Activated T-helper 1 cell treated with anti-CD3 and anti-CD28 coated beads, Interleukin-12 subunit alpha, Interleukin-12 subunit beta, Interleukin-2, Interleukin-4 antibody, amounts not matched to agents 30 ng/mL and 10 ng/mL and 1 ng/mL, durations not matched to agents 14 hours and 24 hours and 36 hours (primary cell): Measurements from ENCODE around the gene BPHL. TPM values are rescaled to one million over a fixed set of nuclear protein-coding genes. Genes with fewer than 3 reads are reported as not detected.

Source experiments
- DNase-seq: peaks from one replicate; pipeline ENCODE4 v3.0.0; 2021; ENCODE audit warnings: low spot score
- H3K27ac Mint-ChIP-seq: one replicate; pipeline ENCODE4 v1.8.0; 2021; ENCODE audit warnings: mild to moderate bottlenecking, mixed read lengths
- H3K27me3 Mint-ChIP-seq: one replicate; pipeline ENCODE4 v1.8.0; 2022; ENCODE audit warnings: mild to moderate bottlenecking, moderate library complexity, mixed read lengths; ENCODE audit not compliant: insufficient read depth
- H3K36me3 Mint-ChIP-seq: one replicate; pipeline ENCODE4 v1.8.0; 2021; ENCODE audit warnings: low read depth, mixed read lengths
- H3K4me1 Mint-ChIP-seq: one replicate; pipeline ENCODE4 v1.8.0; 2021; ENCODE audit warnings: low read depth, mixed read lengths
- H3K4me3 Mint-ChIP-seq: one replicate; pipeline ENCODE4 v1.8.0; 2021; ENCODE audit warnings: mild to moderate bottlenecking, moderate library complexity, mixed read lengths
- H3K9me3 Mint-ChIP-seq: one replicate; pipeline ENCODE4 v1.8.0; 2021; ENCODE audit warnings: mixed read lengths
- intact Hi-C: fragments of 100-400 bp; cut with micrococcal nuclease; formaldehyde crosslinking; loops from one replicate; pipeline ENCODE4 v1.15.1; 2024
- total RNA-seq: library from RNA; stranded (reverse); gene quantifications from 2 replicates; pipeline ENCODE4 v1.2.3, GENCODE V29; 2022

The BPHL gene
- total RNA-seq, 1 donor from 2014 or later, result 7.9 TPM

- H3K4me1 Mint-ChIP-seq, result peaks cover 14% of the 10 kb centered on the region
- no peak overlapping the region for H3K27ac Mint-ChIP-seq
- intact Hi-C loops, result no loop called here
- no peak overlapping the region for H3K4me3 Mint-ChIP-seq
- peaks cover 54% of the 10 kb centered on the region for H3K36me3 Mint-ChIP-seq
- no peaks in the 10 kb centered on the region for H3K27me3 Mint-ChIP-seq
- H3K9me3 Mint-ChIP-seq, result no peaks in the 10 kb centered on the region
- no peak for DNase-seq
Observed at GRCh38 chr6:3088968-3089367, 29.5 kb upstream of the BPHL start.

GRCh38 chr6:3090013-3090412, 28.5 kb upstream of the BPHL start:
- H3K36me3 Mint-ChIP-seq, result peaks cover 47% of the 10 kb centered on the region
- no peaks in the 10 kb centered on the region for H3K9me3 Mint-ChIP-seq
- H3K4me3 Mint-ChIP-seq, result no peak overlapping the region
- no peak for DNase-seq
- no peaks in the 10 kb centered on the region for H3K27me3 Mint-ChIP-seq
- no peak overlapping the region for H3K27ac Mint-ChIP-seq
- intact Hi-C loops, result no loop called here
- peaks cover 14% of the 10 kb centered on the region for H3K4me1 Mint-ChIP-seq

GRCh38 chr6:3094815-3095214, 23.7 kb upstream of the BPHL start:
- Mint-ChIP-seq H3K9me3 (no peaks in the 10 kb centered on the region), H3K36me3 (peaks cover 26% of the 10 kb centered on the region), H3K4me3 (no peak overlapping the region), H3K27ac (no peak overlapping the region), H3K27me3 (no peaks in the 10 kb centered on the region), H3K4me1 (no peaks in the 10 kb centered on the region)
- DNase-seq, result no peak
- intact Hi-C loops, result no loop called here

- Mint-ChIP-seq H3K36me3 (peaks cover 53% of the 10 kb centered on the region), H3K4me1 (no peaks in the 10 kb centered on the region), H3K4me3 (no peak overlapping the region), H3K9me3 (no peaks in the 10 kb centered on the region), H3K27me3 (no peaks in the 10 kb centered on the region), H3K27ac (no peak overlapping the region)
- intact Hi-C loops, result no loop called here
- no peak for DNase-seq
Observed at GRCh38 chr6:3102875-3103274, 15.6 kb upstream of the BPHL start.

DNA sequence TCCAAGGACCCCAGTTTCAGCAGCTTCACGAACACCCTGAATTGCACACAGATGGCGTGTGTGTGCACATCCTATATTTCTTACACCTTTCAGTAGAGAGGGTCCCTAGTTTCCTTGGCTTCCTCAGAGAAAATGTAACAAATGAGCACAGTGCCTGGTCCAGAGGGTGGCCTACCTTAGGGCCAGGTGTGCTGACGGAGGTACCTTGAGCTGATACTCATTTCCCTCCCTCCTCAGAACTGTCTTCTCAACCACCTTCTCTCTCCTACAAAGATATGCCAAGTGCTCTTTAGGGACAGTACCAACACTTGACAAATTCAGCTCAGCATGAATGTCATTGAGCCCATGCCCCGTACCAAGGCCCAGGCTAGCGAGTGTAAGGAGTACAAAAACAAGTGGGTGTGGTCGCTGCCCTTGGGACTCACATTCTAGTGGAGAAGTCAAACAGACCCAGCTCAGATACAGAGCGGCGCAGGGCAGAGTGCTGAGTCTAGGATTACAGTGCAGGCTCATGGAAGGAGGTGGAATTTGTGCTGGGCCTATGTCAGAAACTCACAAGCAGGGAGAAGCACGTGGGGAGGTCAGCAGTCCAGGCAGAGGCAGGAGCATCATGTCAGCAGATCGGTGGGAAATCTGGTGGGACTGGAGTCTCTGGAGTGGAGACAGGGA, 9.6 kb upstream of the BPHL start:
- Mint-ChIP-seq H3K9me3 (no peaks in the 10 kb centered on the region), H3K4me3 (no peak overlapping the region), H3K27me3 (no peaks in the 10 kb centered on the region), H3K4me1 (no peaks in the 10 kb centered on the region), H3K36me3 (peaks cover 54% of the 10 kb centered on the region), H3K27ac (peak overlapping the region; percentile 1)
- DNase-seq, result no peak
- intact Hi-C loops, result no loop called here

DNA sequence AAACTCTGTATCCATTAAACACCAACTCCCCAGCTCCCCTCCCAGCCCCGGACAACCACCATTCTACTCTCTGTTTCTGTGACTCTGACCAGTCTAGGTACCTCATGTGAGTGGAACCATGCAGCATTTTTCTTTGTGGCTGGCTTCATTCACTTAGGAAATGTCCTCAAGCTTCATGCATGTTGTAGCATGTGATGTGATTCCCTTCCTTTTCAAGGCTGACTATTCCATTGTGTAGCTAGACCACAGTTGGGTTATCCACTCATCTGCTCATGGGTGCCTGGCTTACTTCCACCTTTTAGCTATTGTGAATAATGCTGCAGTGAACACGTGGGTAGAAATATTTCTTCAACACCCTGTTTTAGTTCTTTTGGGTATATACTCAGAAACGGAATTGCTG, 8.8 kb upstream of the BPHL start:
- no peak for DNase-seq
- Mint-ChIP-seq H3K4me3 (no peak overlapping the region), H3K27ac (no peak overlapping the region), H3K36me3 (peaks cover 51% of the 10 kb centered on the region), H3K27me3 (no peaks in the 10 kb centered on the region), H3K9me3 (no peaks in the 10 kb centered on the region), H3K4me1 (no peaks in the 10 kb centered on the region)
- intact Hi-C loops, result no loop called here

DNA sequence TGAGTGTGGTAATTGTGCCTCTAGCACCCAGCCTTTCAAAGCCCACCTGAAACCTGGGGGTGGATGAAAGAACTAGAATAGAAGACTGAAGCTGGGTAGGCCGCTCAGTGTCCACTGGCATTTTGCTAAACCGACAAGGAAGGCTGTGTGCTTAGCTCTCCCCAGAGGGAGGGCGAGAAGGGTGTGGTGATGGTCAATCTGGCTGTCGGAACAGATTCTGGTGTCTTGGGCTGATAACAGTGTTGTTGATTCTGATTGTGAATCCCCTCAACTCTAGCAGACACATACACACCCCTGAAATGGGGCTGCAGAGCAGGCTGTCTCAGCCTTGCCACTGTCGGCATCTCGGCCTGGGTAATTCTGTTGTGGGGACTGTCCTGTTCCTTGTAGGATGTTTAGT, 4.1 kb upstream of the BPHL start:
- Mint-ChIP-seq H3K27me3 (no peaks in the 10 kb centered on the region), H3K4me3 (no peak overlapping the region), H3K4me1 (peaks cover 20% of the 10 kb centered on the region), H3K27ac (no peak overlapping the region), H3K36me3 (peaks cover 21% of the 10 kb centered on the region), H3K9me3 (no peaks in the 10 kb centered on the region)
- no peak for DNase-seq
- intact Hi-C loops, result no loop called here

DNA sequence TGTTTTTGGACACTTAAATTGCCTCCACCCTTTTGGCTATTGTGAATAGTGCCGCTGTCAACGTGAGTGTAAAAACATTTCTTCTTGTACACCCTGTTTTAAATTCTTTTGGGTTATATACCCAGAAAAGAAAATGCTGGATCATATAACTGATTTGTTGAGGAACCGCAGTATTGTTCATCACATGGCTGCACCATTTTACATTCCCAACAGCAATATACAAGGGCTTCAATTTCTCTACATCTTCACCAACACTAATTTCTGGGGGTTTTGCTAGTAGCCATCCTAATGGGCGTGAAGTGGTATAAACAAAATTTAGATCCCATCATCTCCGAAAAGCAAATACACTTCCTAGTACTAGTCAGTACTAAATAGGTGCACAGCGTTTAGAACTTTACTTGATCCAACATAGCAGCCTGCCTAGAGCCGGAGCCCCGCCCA, 579 bp upstream of the BPHL start:
- Mint-ChIP-seq H3K4me3 (peak overlapping the region; percentile 82), H3K4me1 (peaks cover 23% of the 10 kb centered on the region), H3K36me3 (peaks cover 8% of the 10 kb centered on the region), H3K9me3 (no peaks in the 10 kb centered on the region), H3K27ac (peak overlapping the region; percentile 77), H3K27me3 (no peaks in the 10 kb centered on the region)
- no peak for DNase-seq
- intact Hi-C loops, result loop anchor here (1.0 to 5.0 kb wide), 15 partner anchors 8 to 1017 kb away; partner anchors contain the start of genes ECI2, NQO2, PSMG4 and SERPINB1

DNA sequence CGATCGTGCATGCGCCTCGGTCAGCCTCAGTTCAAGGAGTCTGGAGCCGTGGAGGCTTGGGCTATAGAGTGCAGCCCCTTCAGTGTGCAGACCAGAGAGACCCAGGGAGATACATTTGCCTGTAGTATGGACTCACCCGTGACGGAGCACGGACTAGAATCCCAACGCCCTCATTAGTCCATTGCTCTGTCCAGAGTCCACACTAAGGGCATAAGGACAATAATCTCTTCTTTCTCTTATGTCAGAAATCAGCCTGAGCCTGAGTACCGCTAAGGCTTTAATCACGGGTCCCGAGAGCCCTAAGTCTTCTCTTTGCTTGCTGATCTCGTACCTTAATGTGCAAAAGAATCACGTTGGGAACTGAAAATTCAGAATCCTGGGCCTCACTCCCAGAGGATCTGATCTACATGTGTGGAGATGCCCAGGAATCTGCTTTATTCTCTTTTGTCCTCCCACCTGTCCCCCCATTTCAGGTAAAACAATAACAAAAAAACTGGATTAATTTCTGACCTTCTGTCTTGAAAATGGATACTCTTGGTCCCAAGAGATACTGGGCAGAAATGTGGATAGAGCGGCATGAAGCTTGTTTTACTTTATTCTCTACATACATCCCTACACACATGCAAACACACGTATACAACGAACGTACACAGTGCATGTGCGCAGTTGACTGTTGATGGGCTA, 671 bp downstream of the BPHL start:
- H3K4me3 Mint-ChIP-seq, result peak overlapping the region; percentile 82
- intact Hi-C loops, result loop anchor here (2.0 to 5.0 kb wide), 6 partner anchors 38 to 902 kb away; partner anchors contain the start of genes SERPINB1, SLC22A23 and TUBB2A
- H3K36me3 Mint-ChIP-seq, result peaks cover 8% of the 10 kb centered on the region
- no peaks in the 10 kb centered on the region for H3K9me3 Mint-ChIP-seq
- no peak for DNase-seq
- H3K4me1 Mint-ChIP-seq, result peaks cover 23% of the 10 kb centered on the region
- H3K27me3 Mint-ChIP-seq, result no peaks in the 10 kb centered on the region
- H3K27ac Mint-ChIP-seq, result peak overlapping the region; percentile 78

DNA sequence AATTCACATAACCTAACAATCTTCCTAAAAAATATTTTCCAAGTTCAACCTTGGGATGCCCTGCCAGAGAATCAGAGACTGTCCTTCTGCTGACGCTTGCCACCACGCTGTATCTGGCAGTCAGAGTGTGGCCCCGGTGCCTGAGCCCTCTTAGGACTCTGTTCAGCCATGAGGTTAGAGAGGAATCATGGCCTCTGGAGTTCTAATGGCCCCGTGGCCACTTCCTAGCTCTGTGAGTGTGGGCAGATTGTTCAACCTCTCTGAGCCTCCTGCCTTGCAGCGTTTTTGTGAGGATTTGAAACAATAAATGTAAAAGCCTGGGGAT, 2.2 kb downstream of the BPHL start:
- Mint-ChIP-seq H3K27me3 (no peaks in the 10 kb centered on the region), H3K9me3 (no peaks in the 10 kb centered on the region), H3K27ac (no peak overlapping the region), H3K4me3 (no peak overlapping the region), H3K36me3 (peaks cover 2% of the 10 kb centered on the region), H3K4me1 (peaks cover 23% of the 10 kb centered on the region)
- intact Hi-C loops, result no loop called here
- DNase-seq, result no peak

GRCh38 chr6:3122823-3123182, 4.3 kb downstream of the BPHL start:
- H3K9me3 Mint-ChIP-seq, result no peaks in the 10 kb centered on the region
- no peak for DNase-seq
- H3K36me3 Mint-ChIP-seq, result peaks cover 2% of the 10 kb centered on the region
- H3K27me3 Mint-ChIP-seq, result no peaks in the 10 kb centered on the region
- peaks cover 13% of the 10 kb centered on the region for H3K4me1 Mint-ChIP-seq
- no peak overlapping the region for H3K4me3 Mint-ChIP-seq
- intact Hi-C loops, result no loop called here
- no peak overlapping the region for H3K27ac Mint-ChIP-seq

GRCh38 chr6:3124667-3125066, 6.2 kb downstream of the BPHL start:
- peaks cover under 1% of the 10 kb centered on the region for H3K4me1 Mint-ChIP-seq
- H3K4me3 Mint-ChIP-seq, result no peak overlapping the region
- H3K27ac Mint-ChIP-seq, result no peak overlapping the region
- no peaks in the 10 kb centered on the region for H3K9me3 Mint-ChIP-seq
- no peaks in the 10 kb centered on the region for H3K27me3 Mint-ChIP-seq
- H3K36me3 Mint-ChIP-seq, result no peaks in the 10 kb centered on the region
- intact Hi-C loops, result loop anchor here (5.0 kb wide), 1 partner anchor 608 kb away; no protein-coding TSS in a partner anchor
- DNase-seq, result no peak

GRCh38 chr6:3125815-3126214, 7.3 kb downstream of the BPHL start:
- Mint-ChIP-seq H3K4me1 (no peaks in the 10 kb centered on the region), H3K36me3 (no peaks in the 10 kb centered on the region), H3K27me3 (no peaks in the 10 kb centered on the region), H3K27ac (no peak overlapping the region), H3K4me3 (no peak overlapping the region), H3K9me3 (no peaks in the 10 kb centered on the region)
- DNase-seq, result no peak
- intact Hi-C loops, result loop anchor here (1.0 to 5.0 kb wide), 4 partner anchors 8 to 606 kb away; partner anchors contain the start of genes BPHL and PSMG4
